Karpas-422 (cell line): Measurements from ENCODE around the gene HSD17B11. TPM values are rescaled to one million over a fixed set of nuclear protein-coding genes. Genes with fewer than 3 reads are reported as not detected.
"Not testable (repeated sequence)": the region's sequence is repeated elsewhere in the genome, so short reads cannot be mapped to it uniquely, and the experiment has no call there.

ENCODE experiments used
- DNase-seq: peaks from one replicate; pipeline ENCODE4 v3.0.0-alpha.2; 2015
- H2AFZ ChIP-seq: fragments of 200-600 bp; sonication (generic); 2 replicates; pipeline ENCODE4 v1.6.1; 2014; ENCODE audit warnings: antibody characterized with exemption, low read length, mixed read lengths
- H3K27ac ChIP-seq: fragments of 200-600 bp; sonication (generic); 2 replicates; pipeline ENCODE4 v1.5.1; 2014; ENCODE audit warnings: mild to moderate bottlenecking, low read length, moderate library complexity
- H3K27me3 ChIP-seq: fragments of 200-600 bp; sonication (generic); 2 replicates; pipeline ENCODE4 v1.6.1; 2014; ENCODE audit warnings: low read length, mixed read lengths
- H3K36me3 ChIP-seq: fragments of 200-600 bp; sonication (generic); 2 replicates; pipeline ENCODE4 v1.6.1; 2014; ENCODE audit warnings: low read length, mixed read lengths; ENCODE audit not compliant: insufficient read depth
- H3K4me1 ChIP-seq: fragments of 200-600 bp; sonication (generic); 2 replicates; pipeline ENCODE4 v1.6.1; 2014; ENCODE audit warnings: mild to moderate bottlenecking, low read length, mixed read lengths
- H3K4me2 ChIP-seq: fragments of 200-600 bp; sonication (generic); 2 replicates; pipeline ENCODE4 v1.6.1; 2014; ENCODE audit warnings: low read length, low read depth, mild to moderate bottlenecking; ENCODE audit not compliant: poor library complexity, severe bottlenecking
- H3K4me3 ChIP-seq: fragments of 200-600 bp; sonication (generic); 2 replicates; pipeline ENCODE4 v1.5.1; 2014; ENCODE audit warnings: mild to moderate bottlenecking, antibody characterized with exemption, low read length, mixed read lengths
- H3K79me2 ChIP-seq: fragments of 200-600 bp; sonication (generic); 2 replicates; pipeline ENCODE4 v1.6.1; 2014; ENCODE audit warnings: mild to moderate bottlenecking, low read length, mixed read lengths
- H3K9ac ChIP-seq: fragments of 200-600 bp; sonication (generic); 2 replicates; pipeline ENCODE4 v1.6.0; 2014; ENCODE audit warnings: low read length
- H3K9me2 ChIP-seq: fragments of 200-600 bp; sonication (generic), shearing (Covaris generic); replicated peaks from 2 replicates; pipeline ENCODE4 v1.6.0; 2014; ENCODE audit warnings: mild to moderate bottlenecking, low read length, moderate library complexity; ENCODE audit not compliant: insufficient read depth
- H3K9me3 ChIP-seq: fragments of 300-700, 200-600 bp; sonication (generic); 2 replicates; pipeline ENCODE4 v1.6.1; 2014; ENCODE audit warnings: low read length, mixed read lengths
- H4K20me1 ChIP-seq: fragments of 200-600 bp; sonication (generic); 2 replicates; pipeline ENCODE4 v1.6.1; 2014; ENCODE audit warnings: mild to moderate bottlenecking, antibody characterized with exemption, low read length, low read depth; ENCODE audit not compliant: insufficient read depth
- total RNA-seq: library from RNA; depleted of rRNA; stranded (reverse); fragments of >200 nt; shearing (Covaris generic); gene quantifications from 2 replicates; pipeline ENCODE4 v1.2.3, GENCODE V29; 2014; ENCODE audit warnings: low replicate concordance

HSD17B11 gene
- total RNA-seq, 1 experiment from 2014 or later = 31.0 TPM

DNA sequence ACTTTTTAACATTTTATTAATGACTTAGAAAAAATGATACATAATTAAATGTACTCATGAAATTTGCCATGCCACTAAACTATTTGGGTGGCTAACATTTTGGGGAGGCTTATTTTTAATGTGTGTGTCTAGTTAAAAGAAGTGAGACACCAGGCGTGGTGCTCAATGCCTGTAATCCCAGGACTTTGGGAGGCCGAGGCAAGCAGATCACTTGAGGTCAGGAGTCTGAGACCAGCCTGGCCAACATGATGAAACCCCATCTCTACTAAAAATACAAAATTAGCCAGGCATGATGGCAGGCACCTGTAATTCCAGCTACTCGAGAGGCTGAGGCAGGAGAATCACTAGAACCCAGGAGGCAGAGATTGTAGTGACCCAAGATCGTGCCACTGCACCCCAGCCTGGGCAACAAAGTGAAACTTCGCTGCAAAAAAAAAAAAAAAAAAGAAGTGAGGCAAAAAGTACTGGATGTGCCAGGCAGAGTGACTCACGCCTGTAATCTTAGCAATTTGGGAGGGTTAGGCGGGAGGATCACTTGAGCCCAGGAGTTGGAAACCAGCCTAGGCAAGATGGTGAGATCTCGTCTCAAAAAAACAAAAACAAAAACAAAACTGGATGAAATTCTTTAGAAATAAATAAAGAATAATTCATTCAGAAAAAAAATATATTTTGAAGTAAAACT, 48.9 kb downstream of the HSD17B11 start:
- H3K27ac ChIP-seq, H3K9ac ChIP-seq, H3K4me2 ChIP-seq, H3K4me1 ChIP-seq, H3K4me3 ChIP-seq, DNase-seq, H3K9me3 ChIP-seq, H2AFZ ChIP-seq, H4K20me1 ChIP-seq, H3K36me3 ChIP-seq, H3K79me2 ChIP-seq, H3K9me2 ChIP-seq, H3K27me3 ChIP-seq: not testable (repeated sequence)

GRCh38 chr4:87339440-87339839, 51.5 kb downstream of the HSD17B11 start:
- Histone ChIP-seq H3K9me2 (no peaks in the 10 kb centered on the region), H4K20me1 (no peaks in the 10 kb centered on the region), H3K4me3 (no peak overlapping the region), H3K36me3 (no peaks in the 10 kb centered on the region), H3K27ac (no peak overlapping the region), H2AFZ (no peak overlapping the region), H3K9ac (no peak overlapping the region), H3K27me3 (no peaks in the 10 kb centered on the region), H3K79me2 (no peaks in the 10 kb centered on the region), H3K4me2 (no peak overlapping the region), H3K4me1 (no peaks in the 10 kb centered on the region), H3K9me3 (no peaks in the 10 kb centered on the region)
- no peak for DNase-seq

DNA sequence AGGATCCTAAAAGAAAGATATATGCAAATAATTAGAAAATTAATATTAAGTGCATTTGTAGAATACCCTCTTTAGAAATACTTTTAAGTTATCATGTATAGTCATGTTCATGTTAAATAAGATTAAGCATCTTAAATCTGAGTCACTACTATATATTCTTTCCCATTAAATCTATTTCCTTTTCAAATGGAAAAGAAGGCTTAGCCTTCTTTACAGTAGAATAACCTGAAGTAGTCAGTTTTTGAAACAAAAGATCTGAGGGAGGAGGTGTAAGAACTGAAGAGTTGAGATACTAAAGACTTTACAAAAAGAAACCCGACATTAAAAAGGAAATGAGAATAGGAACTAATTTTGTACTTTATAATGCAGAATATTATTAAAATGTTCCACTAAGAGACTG, 53.6 kb downstream of the HSD17B11 start:
- no peak overlapping the region for H3K4me2 ChIP-seq
- H3K36me3 ChIP-seq = no peaks in the 10 kb centered on the region
- no peaks in the 10 kb centered on the region for H3K9me3 ChIP-seq
- no peak overlapping the region for H3K9ac ChIP-seq
- H3K27me3 ChIP-seq = no peaks in the 10 kb centered on the region
- H3K27ac ChIP-seq = no peak overlapping the region
- no peaks in the 10 kb centered on the region for H4K20me1 ChIP-seq
- H3K9me2 ChIP-seq = no peaks in the 10 kb centered on the region
- H3K79me2 ChIP-seq = no peaks in the 10 kb centered on the region
- no peak overlapping the region for H3K4me3 ChIP-seq
- no peaks in the 10 kb centered on the region for H3K4me1 ChIP-seq
- DNase-seq = no peak
- H2AFZ ChIP-seq = no peak overlapping the region

DNA sequence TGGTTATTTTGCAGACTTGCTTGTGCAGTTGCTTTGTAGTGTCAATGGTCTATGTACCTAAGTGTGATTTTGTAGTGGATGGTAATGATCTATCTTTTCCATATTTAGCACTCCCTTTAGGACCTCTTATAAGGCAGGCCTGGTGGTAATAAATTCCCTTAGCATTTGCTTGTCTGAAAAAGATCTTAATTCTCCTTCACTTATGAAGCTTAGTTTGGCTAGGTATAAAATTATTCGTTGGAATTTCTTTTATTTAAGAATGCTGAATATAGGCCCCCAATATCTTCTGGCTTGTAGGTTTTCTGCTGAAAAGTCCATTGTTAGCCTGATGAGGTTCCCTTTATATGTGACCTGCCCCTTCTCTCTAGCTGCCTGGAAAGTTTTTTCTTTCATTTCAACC, 57.7 kb downstream of the HSD17B11 start:
- no peak overlapping the region for H3K4me2 ChIP-seq
- DNase-seq = no peak
- no peak overlapping the region for H3K4me3 ChIP-seq
- no peaks in the 10 kb centered on the region for H3K36me3 ChIP-seq
- no peaks in the 10 kb centered on the region for H3K9me3 ChIP-seq
- no peak overlapping the region for H2AFZ ChIP-seq
- no peaks in the 10 kb centered on the region for H3K9me2 ChIP-seq
- no peak overlapping the region for H3K27ac ChIP-seq
- H3K9ac ChIP-seq = no peak overlapping the region
- no peaks in the 10 kb centered on the region for H3K4me1 ChIP-seq
- no peaks in the 10 kb centered on the region for H4K20me1 ChIP-seq
- no peaks in the 10 kb centered on the region for H3K27me3 ChIP-seq
- H3K79me2 ChIP-seq = no peaks in the 10 kb centered on the region

DNA sequence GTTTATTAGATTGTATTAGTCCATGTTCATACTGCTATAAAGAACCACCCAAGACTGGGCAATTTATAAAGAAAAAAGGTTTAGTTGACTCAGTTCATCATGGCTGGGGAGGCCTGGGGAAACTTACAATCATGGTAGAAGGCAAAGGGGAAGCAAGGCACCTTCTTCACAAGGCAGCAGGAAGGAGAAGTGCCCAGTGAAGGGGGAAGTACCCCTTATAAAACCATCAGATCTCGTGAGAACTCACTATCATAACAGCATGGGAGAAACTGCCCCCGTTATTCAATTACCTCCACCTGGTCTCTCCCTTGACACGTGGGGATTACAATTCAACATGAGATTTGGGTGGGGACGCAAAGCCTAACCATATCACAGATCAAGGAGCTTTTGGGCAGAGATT, 60.2 kb downstream of the HSD17B11 start:
- H3K9me3 ChIP-seq = no peaks in the 10 kb centered on the region
- H4K20me1 ChIP-seq = no peaks in the 10 kb centered on the region
- no peaks in the 10 kb centered on the region for H3K4me1 ChIP-seq
- no peak overlapping the region for H3K9ac ChIP-seq
- no peaks in the 10 kb centered on the region for H3K36me3 ChIP-seq
- H3K9me2 ChIP-seq = no peaks in the 10 kb centered on the region
- no peak for DNase-seq
- no peaks in the 10 kb centered on the region for H3K79me2 ChIP-seq
- H2AFZ ChIP-seq = no peak overlapping the region
- no peak overlapping the region for H3K4me2 ChIP-seq
- no peak overlapping the region for H3K4me3 ChIP-seq
- no peaks in the 10 kb centered on the region for H3K27me3 ChIP-seq
- no peak overlapping the region for H3K27ac ChIP-seq

DNA sequence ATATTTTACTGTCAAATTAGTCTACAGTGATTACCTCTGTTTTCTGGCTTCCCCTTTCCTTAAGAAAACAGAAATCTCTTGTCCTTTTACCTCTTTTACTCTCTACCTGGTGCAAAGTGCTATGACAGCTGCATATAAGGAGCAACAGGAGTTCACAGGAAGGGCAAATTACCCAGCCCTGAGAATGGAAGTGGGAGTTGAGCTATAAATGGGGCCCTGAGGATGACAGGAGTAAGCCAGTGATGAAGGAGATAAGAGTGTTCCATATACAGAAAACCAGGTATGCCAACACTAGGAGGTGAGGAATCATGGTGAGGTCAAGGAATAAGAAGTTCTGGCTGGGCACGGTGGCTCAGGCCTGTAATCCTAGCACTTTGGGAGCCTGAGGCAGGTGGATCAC, 63.9 kb downstream of the HSD17B11 start:
- H3K36me3 ChIP-seq = no peaks in the 10 kb centered on the region
- H3K9me2 ChIP-seq = no peaks in the 10 kb centered on the region
- H2AFZ ChIP-seq = no peak overlapping the region
- DNase-seq = no peak
- no peaks in the 10 kb centered on the region for H3K27me3 ChIP-seq
- no peak overlapping the region for H3K4me2 ChIP-seq
- H4K20me1 ChIP-seq = no peaks in the 10 kb centered on the region
- H3K9ac ChIP-seq = no peak overlapping the region
- H3K9me3 ChIP-seq = no peaks in the 10 kb centered on the region
- no peaks in the 10 kb centered on the region for H3K79me2 ChIP-seq
- H3K4me3 ChIP-seq = no peak overlapping the region
- H3K27ac ChIP-seq = no peak overlapping the region
- H3K4me1 ChIP-seq = no peaks in the 10 kb centered on the region

GRCh38 chr4:87326460-87326859, 64.5 kb downstream of the HSD17B11 start:
- Histone ChIP-seq H3K9me2 (no peaks in the 10 kb centered on the region), H3K9ac (no peak overlapping the region), H4K20me1 (no peaks in the 10 kb centered on the region), H3K27me3 (no peaks in the 10 kb centered on the region), H3K27ac (no peak overlapping the region), H3K36me3 (no peaks in the 10 kb centered on the region), H3K4me3 (no peak overlapping the region), H2AFZ (no peak overlapping the region), H3K9me3 (no peaks in the 10 kb centered on the region), H3K79me2 (no peaks in the 10 kb centered on the region), H3K4me1 (no peaks in the 10 kb centered on the region), H3K4me2 (no peak overlapping the region)
- no peak for DNase-seq

DNA sequence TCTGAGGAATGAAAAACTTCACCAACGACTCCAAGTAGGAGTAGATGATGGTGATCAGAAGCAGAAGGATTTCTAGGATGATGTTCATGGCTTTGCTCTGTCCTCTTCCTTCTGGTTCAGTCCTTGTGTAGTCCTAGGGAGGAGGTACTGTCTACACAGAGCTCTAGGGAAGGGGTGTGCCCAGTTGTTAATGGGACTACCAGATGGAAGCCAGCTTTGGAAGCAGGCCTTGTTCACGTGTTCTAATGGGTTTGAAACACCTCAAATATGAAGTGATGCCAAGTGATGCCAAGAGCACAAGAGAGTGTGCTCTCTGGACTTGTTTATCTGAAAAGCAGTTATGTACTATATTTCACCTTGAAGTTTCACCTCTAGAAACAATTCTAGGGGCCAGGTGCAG, 68.2 kb downstream of the HSD17B11 start, which contains the start of gene HSD17B13:
Gene HSD17B13 (minus strand): TSS at position 129 of the 400 bp plus-strand sequence. CDS start 41 bp downstream, at position 88.
- Histone ChIP-seq H3K4me3 (no peak within 1 kb of the TSS), H3K27me3 (no peaks in the 10 kb centered on the region), H2AFZ (no peak within 1 kb of the TSS), H3K4me1 (no peaks in the 10 kb centered on the region), H4K20me1 (no peaks in the 10 kb centered on the region), H3K27ac (no peak within 1 kb of the TSS), H3K4me2 (no peak within 1 kb of the TSS), H3K79me2 (no peaks in the 10 kb centered on the region), H3K9me3 (no peaks in the 10 kb centered on the region), H3K9me2 (no peaks in the 10 kb centered on the region), H3K9ac (no peak within 1 kb of the TSS), H3K36me3 (no peaks in the 10 kb centered on the region)
- DNase-seq = no peak
